SK-N-SH (cell line): ENCODE results near the gene RNU5D-1. TPM values are rescaled to one million over a fixed set of nuclear protein-coding genes. Genes with fewer than 3 reads are reported as not detected.

ENCODE experiments used
- CTCF ChIA-PET: fragments of 300-600, 350-600 bp; formaldehyde crosslinking; extraction: SDS; loops from one replicate; lab custom pipeline; 2021; lab: Yijun Ruan, JAX
- POLR2A ChIA-PET: fragments of 350-600 bp; sonication (Branson Sonifier 250); formaldehyde crosslinking; extraction: SDS; loops from one replicate; lab custom pipeline; 2020; ENCODE audit warnings: antibody characterized with exemption, inconsistent platforms; lab: Yijun Ruan, JAX
- DNase-seq: peaks from one replicate; pipeline ENCODE4 v3.0.0; 2012
- H2AFZ ChIP-seq: fragments of 200-600 bp; sonication (generic); 2 replicates; pipeline ENCODE4 v1.8.1; 2016; ENCODE audit warnings: antibody characterized with exemption, mild to moderate bottlenecking, low read depth
- H3F3A ChIP-seq: fragments of 200-600 bp; sonication (generic); replicated peaks from 2 replicates; pipeline ENCODE3; 2016; ENCODE audit warnings: antibody characterized with exemption, mild to moderate bottlenecking; ENCODE audit not compliant: insufficient read depth
- H3K27ac ChIP-seq, 2 experiments: fragments of 200-500 bp in 1 of 2; fragments of 200-600 bp in 1 of 2; sonication (Bioruptor generic) in 1 of 2; sonication (generic), shearing (Covaris generic) in 1 of 2; 2 replicates each; pipeline versions ENCODE4 v1.5.1 to v1.6.1; 2014 to 2016; ENCODE audit warnings: low read depth in 2 of 2, inconsistent platforms in 1 of 2, low read length in 1 of 2, mild to moderate bottlenecking in 1 of 2, mixed read lengths in 1 of 2
- H3K27me3 ChIP-seq: fragments of 200-600 bp; sonication (generic), shearing (Covaris generic); 2 replicates; pipeline ENCODE4 v1.6.1; 2016; ENCODE audit warnings: mixed run types; ENCODE audit not compliant: insufficient read depth
- H3K36me3 ChIP-seq, 2 experiments: fragments of 200-500 bp in 1 of 2; fragments of 200-600 bp in 1 of 2; sonication (Bioruptor generic) in 1 of 2; sonication (generic) in 1 of 2; replicated peaks in 1 of 2; 2 replicates each; pipeline versions ENCODE3 to v1.5.1; 2014 to 2016; ENCODE audit warnings: low read length in 1 of 2, mild to moderate bottlenecking in 1 of 2; ENCODE audit not compliant: insufficient read depth in 2 of 2, control insufficient read depth in 1 of 2
- H3K4me1 ChIP-seq, 2 experiments: fragments of 200-500 bp in 1 of 2; fragments of 200-600 bp in 1 of 2; sonication (Bioruptor generic) in 1 of 2; sonication (generic), shearing (Covaris generic) in 1 of 2; 2 replicates each; pipeline versions ENCODE4 v1.5.1 to v1.6.1; 2014 to 2016; ENCODE audit warnings: low read depth in 1 of 2, low read length in 1 of 2, mixed run types in 1 of 2; ENCODE audit not compliant: insufficient read depth in 2 of 2, control insufficient read depth in 1 of 2
- H3K4me2 ChIP-seq: fragments of 200-600 bp; sonication (generic), shearing (Covaris generic); 2 replicates; pipeline ENCODE4 v1.6.1; 2017; ENCODE audit warnings: mixed run types
- H3K4me3 ChIP-seq, 2 experiments: fragments of 200-500 bp in 1 of 2; fragments of 200-600 bp in 1 of 2; sonication (Bioruptor generic) in 1 of 2; sonication (generic), shearing (Covaris generic) in 1 of 2; 2 replicates each; pipeline versions ENCODE4 v1.5.1 to v1.8.1; 2014 to 2016; ENCODE audit warnings: low read depth in 2 of 2, inconsistent platforms in 1 of 2, low read length in 1 of 2, mild to moderate bottlenecking in 1 of 2, mixed read lengths in 1 of 2, moderate library complexity in 1 of 2
- H3K79me2 ChIP-seq: fragments of 200-600 bp; sonication (generic); 2 replicates; pipeline ENCODE4 v1.8.1; 2017; ENCODE audit warnings: mild to moderate bottlenecking; ENCODE audit not compliant: insufficient read depth
- H3K9ac ChIP-seq: fragments of 200-600 bp; sonication (generic); 2 replicates; pipeline ENCODE4 v1.6.1; 2017; ENCODE audit warnings: mixed run types
- H3K9me2 ChIP-seq: fragments of 200-600 bp; sonication (generic); 2 replicates; pipeline ENCODE4 v1.6.1; 2017; ENCODE audit warnings: mixed run types
- H3K9me3 ChIP-seq: fragments of 200-600 bp; sonication (generic); 2 replicates; pipeline ENCODE4 v1.6.1; 2017; ENCODE audit warnings: mixed run types, mild to moderate bottlenecking, moderate library complexity
- H4K20me1 ChIP-seq: fragments of 200-600 bp; sonication (generic); 2 replicates; pipeline ENCODE4 v1.6.1; 2017; ENCODE audit warnings: mild to moderate bottlenecking, mixed run types; ENCODE audit not compliant: insufficient read depth
- ELF1 ChIP-seq: IDR thresholded peaks from 2 replicates; pipeline ENCODE4 v1.4.0; 2012
- FOXM1 ChIP-seq: IDR thresholded peaks from 2 replicates; pipeline ENCODE4 v1.4.0; 2012; ENCODE audit warnings: low read depth, mild to moderate bottlenecking
- GABPA ChIP-seq: IDR thresholded peaks from 2 replicates; pipeline ENCODE4 v1.4.0; 2012; ENCODE audit warnings: low read depth, mild to moderate bottlenecking
- MEF2A ChIP-seq: IDR thresholded peaks from 2 replicates; pipeline ENCODE4 v1.4.0; 2012; ENCODE audit warnings: low read depth, borderline replicate concordance
- MXI1 ChIP-seq: IDR thresholded peaks from 2 replicates; pipeline ENCODE4 v1.6.1; 2012; ENCODE audit warnings: mild to moderate bottlenecking, low read depth, low read length, improper control_type of control experiment
- NFIC ChIP-seq: IDR thresholded peaks from 2 replicates; pipeline ENCODE4 v1.4.0; 2012; ENCODE audit warnings: borderline replicate concordance
- NRF1 ChIP-seq: IDR thresholded peaks from 2 replicates; pipeline ENCODE4 v1.6.1; 2012; ENCODE audit warnings: low read depth, mild to moderate bottlenecking, low read length
- POLR2AphosphoS5 ChIP-seq: IDR thresholded peaks from 2 replicates; pipeline ENCODE4 v1.6.1; 2012; ENCODE audit warnings: low read depth, low read length
- RFX5 ChIP-seq: IDR thresholded peaks from 2 replicates; pipeline ENCODE4 v1.6.1; 2012; ENCODE audit warnings: mild to moderate bottlenecking, improper control_type of control experiment, low read length
- SIN3A ChIP-seq: IDR thresholded peaks from 2 replicates; pipeline ENCODE4 v1.6.1; 2012; ENCODE audit warnings: low read depth, mild to moderate bottlenecking, low read length, moderate library complexity, borderline replicate concordance
- SMC3 ChIP-seq: IDR thresholded peaks from 2 replicates; pipeline ENCODE4 v1.6.1; 2012; ENCODE audit warnings: low read depth, low read length, improper control_type of control experiment
- TEAD4 ChIP-seq: IDR thresholded peaks from 2 replicates; pipeline ENCODE4 v1.4.0; 2012; ENCODE audit warnings: mild to moderate bottlenecking, borderline replicate concordance; ENCODE audit not compliant: insufficient read depth
- USF2 ChIP-seq: fragments of 150-350 bp; IDR thresholded peaks from 2 replicates; pipeline ENCODE4 v1.6.1; 2017; ENCODE audit warnings: antibody characterized with exemption, low read length, low read depth, borderline replicate concordance
- ZBTB33 ChIP-seq: IDR thresholded peaks from 2 replicates; pipeline ENCODE4 v1.4.0; 2012; ENCODE audit warnings: low read depth, borderline replicate concordance
- WGBS: methylation state at CpG from one replicate; pipeline ENCODE4 v1.1.6; 2017; ENCODE audit warnings: low lambda C conversion rate; 5-methylcytosine and 5-hydroxymethylcytosine counted together
- polyA plus RNA-seq, 3 experiments: library from polyadenylated mRNA; depleted of rRNA; stranded (reverse); fragments of >200 nt; gene quantifications; 2 replicates each; pipeline ENCODE4 v1.2.3, GENCODE V29; 2012
- TF ChIP-seq, protein P1 (sequence below): fragments of 200-600 bp; sonication (generic); IDR thresholded peaks from 2 replicates; pipeline ENCODE4 v1.6.1; 2017; ENCODE audit warnings: antibody characterized with exemption, mild to moderate bottlenecking, moderate library complexity

RNU5D-1 gene
- polyA plus RNA-seq, 1 of the 3 experiments (the other 2 are of a cell fraction), result not detected

DNA sequence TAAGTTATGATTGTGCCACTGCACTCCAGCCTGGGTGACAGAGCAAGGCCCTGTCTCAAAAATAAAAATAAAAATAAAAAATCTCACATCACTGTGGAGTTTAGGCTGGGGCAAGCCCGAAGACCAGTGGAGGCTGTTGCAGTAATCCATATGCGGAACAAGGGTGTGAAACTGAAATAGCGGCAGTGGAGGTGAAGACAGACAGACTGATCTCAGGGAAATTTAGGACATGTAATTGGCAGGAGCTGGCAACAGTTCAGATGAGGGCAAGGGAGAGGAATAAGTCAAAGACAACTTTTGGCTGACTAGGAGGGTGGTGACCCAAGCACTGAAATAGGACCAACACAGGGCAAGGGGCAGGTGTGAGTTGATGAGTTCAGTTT, 48.1 kb downstream of the RNU5D-1 start:
- H3K4me3 ChIP-seq, result no peak overlapping the region
- H3K4me1 ChIP-seq, result peaks cover 0 to 2% of the 10 kb centered on the region in 2 experiments; a peak in 1 of 4 replicates
- H3K4me2 ChIP-seq, result no peak overlapping the region
- H3K9me2 ChIP-seq, result no peaks in the 10 kb centered on the region
- DNase-seq, result no peak
- ChIA-PET POLR2A (no interaction called here), CTCF (no interaction called here)
- no peaks in the 10 kb centered on the region for H3K9me3 ChIP-seq
- 94% methylated on average over 3 of the region's 3 CpGs for WGBS
- no peaks in the 10 kb centered on the region for H3K36me3 ChIP-seq
- H3K27me3 ChIP-seq, result no peaks in the 10 kb centered on the region
- no peak overlapping the region for H3K9ac ChIP-seq
- H3K27ac ChIP-seq, result no peak overlapping the region
- H2AFZ ChIP-seq, result no peak overlapping the region
- H3K79me2 ChIP-seq, result no peaks in the 10 kb centered on the region
- TF ChIP-seq MXI1 (no peak), NFIC (no peak), MEF2A (no peak), TEAD4 (no peak), SMC3 (no peak), SIN3A (no peak), GABPA (no peak), POLR2AphosphoS5 (no peak), NRF1 (no peak), ZBTB33 (no peak), RFX5 (no peak), ELF1 (no peak), FOXM1 (no peak), USF2 (no peak)
- TF ChIP-seq, protein P1, sequence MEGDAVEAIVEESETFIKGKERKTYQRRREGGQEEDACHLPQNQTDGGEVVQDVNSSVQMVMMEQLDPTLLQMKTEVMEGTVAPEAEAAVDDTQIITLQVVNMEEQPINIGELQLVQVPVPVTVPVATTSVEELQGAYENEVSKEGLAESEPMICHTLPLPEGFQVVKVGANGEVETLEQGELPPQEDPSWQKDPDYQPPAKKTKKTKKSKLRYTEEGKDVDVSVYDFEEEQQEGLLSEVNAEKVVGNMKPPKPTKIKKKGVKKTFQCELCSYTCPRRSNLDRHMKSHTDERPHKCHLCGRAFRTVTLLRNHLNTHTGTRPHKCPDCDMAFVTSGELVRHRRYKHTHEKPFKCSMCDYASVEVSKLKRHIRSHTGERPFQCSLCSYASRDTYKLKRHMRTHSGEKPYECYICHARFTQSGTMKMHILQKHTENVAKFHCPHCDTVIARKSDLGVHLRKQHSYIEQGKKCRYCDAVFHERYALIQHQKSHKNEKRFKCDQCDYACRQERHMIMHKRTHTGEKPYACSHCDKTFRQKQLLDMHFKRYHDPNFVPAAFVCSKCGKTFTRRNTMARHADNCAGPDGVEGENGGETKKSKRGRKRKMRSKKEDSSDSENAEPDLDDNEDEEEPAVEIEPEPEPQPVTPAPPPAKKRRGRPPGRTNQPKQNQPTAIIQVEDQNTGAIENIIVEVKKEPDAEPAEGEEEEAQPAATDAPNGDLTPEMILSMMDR, result no peak
- H4K20me1 ChIP-seq, result no peaks in the 10 kb centered on the region
- H3F3A ChIP-seq, result no peaks in the 10 kb centered on the region
